NCI-H1105 (cell line): ENCODE data around the gene TERT.
"Not testable (repeated sequence)": the region's sequence is repeated elsewhere in the genome, so short reads cannot be mapped to it uniquely, and the experiment has no call there.

Experiments
- DNase-seq: peaks from one replicate; lab custom pipeline; 2025; lab: John Stamatoyannopoulos, UW

Gene TERT

DNA sequence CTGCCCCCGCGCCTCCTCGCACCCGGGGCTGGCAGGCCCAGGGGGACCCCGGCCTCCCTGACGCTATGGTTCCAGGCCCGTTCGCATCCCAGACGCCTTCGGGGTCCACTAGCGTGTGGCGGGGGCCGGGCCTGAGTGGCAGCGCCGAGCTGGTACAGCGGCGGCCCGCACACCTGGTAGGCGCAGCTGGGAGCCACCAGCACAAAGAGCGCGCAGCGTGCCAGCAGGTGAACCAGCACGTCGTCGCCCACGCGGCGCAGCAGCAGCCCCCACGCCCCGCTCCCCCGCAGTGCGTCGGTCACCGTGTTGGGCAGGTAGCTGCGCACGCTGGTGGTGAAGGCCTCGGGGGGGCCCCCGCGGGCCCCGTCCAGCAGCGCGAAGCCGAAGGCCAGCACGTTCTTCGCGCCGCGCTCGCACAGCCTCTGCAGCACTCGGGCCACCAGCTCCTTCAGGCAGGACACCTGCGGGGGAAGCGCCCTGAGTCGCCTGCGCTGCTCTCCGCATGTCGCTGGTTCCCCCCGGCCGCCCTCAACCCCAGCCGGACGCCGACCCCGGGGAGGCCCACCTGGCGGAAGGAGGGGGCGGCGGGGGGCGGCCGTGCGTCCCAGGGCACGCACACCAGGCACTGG is 548 bp downstream of the TERT start:
- DNase-seq, result no peak

DNA sequence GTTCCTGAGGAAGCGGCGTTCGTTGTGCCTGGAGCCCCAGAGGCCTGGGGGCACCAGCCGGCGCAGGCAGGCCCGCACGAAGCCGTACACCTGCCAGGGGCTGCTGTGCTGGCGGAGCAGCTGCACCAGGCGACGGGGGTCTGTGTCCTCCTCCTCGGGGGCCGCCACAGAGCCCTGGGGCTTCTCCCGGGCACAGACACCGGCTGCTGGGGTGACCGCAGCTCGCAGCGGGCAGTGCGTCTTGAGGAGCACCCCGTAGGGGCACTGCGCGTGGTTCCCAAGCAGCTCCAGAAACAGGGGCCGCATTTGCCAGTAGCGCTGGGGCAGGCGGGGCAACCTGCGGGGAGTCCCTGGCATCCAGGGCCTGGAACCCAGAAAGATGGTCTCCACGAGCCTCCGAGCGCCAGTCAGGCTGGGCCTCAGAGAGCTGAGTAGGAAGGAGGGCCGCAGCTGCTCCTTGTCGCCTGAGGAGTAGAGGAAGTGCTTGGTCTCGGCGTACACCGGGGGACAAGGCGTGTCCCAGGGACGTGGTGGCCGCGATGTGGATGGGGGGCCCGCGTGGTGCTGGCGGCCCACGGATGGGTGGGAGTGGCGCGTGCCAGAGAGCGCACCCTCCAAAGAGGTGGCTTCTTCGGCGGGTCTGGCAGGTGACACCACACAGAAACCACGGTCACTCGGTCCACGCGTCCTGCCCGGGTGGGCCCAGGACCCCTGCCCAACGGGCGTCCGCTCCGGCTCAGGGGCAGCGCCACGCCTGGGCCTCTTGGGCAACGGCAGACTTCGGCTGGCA is 1.3 kb downstream of the TERT start:
- DNase-seq, result no peak

DNA sequence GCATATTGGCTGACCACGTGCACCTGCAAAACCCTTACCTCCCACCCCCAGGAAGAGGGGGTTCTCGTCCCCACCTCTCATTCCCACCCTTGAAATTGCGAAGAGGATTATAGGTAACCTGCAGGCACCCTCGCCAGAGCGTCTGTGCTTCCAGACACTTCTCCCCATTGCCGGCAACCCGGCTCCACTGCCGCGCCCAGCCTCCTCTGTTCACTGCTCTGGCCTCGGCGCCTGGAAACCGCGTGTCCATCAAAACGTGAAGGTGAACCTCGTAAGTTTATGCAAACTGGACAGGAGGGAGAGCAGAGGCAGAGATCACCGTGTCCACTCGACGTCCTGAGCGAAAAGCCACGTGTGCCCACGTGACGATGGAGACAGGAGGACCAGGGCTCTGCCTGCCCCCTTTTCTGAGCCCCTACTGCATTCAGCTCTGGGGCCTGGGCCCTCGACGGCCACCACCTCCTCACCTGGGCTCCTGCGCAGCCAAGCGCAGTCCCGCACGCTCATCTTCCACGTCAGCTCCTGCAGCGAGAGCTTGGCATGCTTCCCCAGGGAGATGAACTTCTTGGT is 1.9 kb downstream of the TERT start:
- DNase-seq, result no peak

DNA sequence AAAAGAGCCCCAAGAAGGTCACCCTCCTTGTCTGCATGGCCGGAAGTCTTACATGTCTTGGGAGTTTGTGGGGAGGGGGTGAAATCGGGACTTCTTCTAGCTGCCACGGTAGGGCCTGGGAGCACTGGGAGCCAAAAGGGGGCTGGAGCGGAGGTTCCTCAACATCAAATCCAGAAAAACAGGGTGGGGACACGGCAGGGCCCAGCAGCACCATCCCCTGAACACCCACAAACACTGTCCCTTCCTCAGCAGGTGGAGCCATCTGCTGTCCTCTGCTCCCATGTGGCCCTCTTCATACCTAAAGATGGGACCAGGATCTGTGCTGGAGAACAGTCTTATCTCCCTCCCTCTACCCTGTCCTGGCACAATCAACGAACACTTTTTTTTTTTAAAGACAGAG is 2.7 kb downstream of the TERT start:
- no peak for DNase-seq

DNA sequence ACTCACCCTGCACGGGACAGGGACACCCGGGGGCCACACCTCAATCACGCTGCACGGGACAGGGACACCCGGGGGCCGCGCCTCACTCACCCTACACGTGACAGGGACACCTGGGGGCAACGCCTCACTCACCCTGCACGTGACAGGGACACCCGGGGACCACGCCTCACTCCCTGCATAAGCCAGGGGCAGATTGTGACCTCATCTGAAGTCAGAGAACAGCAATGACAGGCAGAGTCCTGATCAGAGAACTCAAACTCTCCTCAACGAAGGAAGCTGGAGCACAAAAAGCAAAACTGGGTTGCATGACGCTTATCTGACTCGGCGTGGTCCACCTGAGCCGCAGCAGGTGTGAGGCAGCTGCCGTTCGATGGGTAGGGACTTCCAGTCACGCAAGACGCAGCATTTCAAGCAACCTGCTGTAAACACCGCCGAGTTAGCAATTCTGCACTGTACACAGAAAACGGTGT is 3.2 kb downstream of the TERT start:
- no peak for DNase-seq

DNA sequence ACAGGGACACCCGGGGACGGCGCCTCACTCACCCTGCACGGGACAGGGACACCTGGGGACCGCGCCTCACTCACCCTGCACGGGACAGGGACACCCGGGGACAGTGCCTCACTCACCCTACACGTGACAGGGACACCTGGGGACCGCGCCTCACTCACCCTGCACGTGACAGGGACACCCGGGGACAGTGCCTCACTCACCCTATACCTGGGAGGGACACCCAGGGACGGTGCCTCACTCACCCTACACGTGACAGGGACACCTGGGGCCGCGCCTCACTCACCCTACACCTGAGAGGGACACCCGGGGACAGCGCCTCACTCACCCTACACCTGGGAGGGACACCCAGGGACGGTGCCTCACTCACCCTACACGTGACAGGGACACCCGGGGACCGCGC is 3.9 kb downstream of the TERT start:
- DNase-seq, result not testable (repeated sequence)

DNA sequence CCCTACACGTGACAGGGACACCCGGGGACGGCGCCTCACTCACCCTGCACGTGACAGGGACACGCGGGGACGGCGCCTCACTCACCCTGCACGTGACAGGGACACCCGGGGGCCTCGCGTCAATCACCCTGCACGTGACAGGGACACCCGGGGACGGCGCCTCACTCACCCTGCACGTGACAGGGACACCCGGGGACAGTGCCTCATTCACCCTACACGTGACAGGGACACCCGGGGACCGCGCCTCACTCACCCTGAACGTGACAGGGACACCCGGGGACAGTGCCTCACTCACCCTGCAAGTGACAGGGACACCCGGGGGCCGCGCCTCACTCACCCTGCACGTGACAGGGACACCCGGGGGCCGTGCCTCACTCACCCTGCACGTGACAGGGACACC is 5.3 kb downstream of the TERT start:
- DNase-seq, result not testable (repeated sequence)

DNA sequence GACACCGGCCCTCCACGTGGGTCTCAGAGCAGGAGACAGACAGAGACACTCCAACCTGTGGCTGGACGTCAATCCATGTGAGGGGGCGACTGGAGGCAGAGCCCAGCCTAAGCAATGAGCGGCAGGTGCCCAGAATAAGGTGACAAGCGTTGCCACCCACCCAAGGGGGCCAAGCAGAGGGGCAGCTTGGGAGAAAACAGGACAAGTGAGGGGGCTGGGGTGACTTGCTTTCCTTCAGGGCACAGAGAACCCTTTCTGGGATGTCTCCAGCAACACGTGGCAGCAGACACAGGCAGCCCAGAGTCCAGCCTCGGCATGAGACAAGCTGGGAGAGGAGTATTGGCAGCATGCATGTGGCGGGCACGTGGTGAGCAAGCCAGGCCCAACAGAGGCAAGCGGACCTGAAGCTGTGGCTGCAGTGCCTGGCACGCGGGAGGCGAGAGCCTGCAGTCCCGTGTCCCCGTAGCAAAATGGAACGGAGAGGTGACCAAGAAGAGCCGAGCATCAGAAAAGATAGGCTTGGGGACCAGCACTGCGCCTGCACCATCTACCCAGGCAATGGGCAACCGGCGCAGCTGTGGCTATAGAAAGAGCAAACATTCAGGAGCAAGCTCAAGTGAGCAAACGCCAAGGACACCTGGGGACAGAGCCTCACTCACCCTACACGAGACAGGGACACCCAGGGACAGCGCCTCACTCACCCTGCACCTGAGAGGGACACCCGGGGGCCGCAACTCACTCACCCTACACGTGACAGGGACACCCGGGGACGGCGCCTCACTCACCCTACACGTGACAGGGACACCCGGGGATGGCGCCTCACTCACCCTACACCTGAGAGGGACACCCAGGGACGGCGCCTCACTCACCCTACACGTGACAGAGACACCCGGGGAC is 6.2 kb downstream of the TERT start:
- no peak for DNase-seq

DNA sequence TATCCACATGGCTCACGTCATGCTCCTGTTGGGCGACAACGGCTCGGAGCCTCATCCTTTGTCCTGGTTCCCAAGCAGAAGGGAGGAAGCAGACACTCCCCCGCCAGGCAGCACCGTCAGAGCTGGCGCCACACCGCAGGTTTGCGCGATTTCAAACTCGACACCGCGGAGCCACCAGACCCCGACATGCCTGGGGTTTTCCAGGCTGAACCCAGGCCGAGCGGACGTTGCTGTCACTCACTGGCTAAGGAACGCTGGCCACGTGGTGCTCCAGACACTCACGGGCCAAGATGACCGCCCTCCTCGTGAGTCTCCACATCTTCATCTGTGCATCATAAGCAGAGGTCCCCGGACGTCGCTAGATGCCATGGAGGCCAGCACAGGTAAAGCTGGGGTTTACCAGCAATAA is 9.0 kb downstream of the TERT start:
- DNase-seq, result no peak

DNA sequence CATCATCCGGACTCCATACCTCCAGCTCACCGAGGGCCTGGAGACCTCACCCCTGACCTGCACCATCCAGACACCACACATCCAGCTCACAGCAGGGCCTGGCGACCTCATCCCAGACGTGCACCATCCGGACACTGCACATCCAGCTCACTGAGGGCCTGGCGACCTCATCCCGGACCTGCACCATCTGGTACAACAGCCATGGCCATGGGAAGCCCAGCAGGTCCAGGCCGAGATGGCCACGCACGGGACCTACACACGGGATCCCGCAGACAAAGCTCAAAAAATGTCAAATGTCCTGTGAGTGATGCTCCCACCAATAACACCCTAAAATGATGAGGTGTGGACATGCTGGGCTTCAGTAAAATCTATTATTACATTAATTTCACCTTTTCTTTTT is 9.7 kb downstream of the TERT start:
- no peak for DNase-seq

DNA sequence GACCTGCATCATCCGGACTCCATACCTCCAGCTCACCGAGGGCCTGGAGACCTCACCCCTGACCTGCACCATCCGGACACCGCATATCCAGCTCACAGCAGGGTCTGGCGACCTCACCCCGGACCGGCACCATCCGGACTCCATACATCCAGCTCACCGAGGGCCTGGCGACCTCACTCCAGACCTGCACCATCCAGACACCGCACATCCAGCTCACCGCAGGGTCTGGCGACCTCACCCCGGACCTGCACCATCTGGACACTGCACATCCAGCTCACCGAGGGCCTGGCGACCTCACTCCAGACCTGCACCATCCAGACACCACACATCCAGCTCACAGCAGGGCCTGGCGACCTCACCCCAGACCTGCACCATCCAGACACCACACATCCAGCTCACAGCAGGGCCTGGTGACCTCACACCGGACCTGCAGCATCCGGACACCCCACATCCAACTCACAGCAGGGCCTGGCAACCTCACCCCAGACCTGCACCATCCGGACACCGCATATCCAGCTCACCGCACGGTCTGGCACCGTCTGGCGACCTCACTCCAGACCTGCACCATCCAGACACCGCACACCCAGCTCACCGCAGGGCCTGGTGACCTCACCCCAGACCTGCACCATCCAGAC is 10.4 kb downstream of the TERT start:
- not testable (repeated sequence) for DNase-seq

DNA sequence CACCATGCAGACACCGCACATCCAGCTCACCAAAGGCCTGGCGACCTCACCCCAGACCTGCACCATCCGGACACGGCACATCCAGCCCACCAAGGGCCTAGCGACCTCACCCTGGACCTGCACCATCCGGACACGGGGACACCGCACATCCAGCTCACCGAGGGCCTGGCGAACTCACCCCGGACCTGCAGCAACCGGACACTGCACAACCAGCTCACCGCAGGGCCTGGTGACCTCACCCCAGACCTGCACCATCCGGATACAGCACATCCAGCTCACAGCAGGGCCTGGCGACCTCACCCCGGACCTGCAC is 11.2 kb downstream of the TERT start:
- not testable (repeated sequence) for DNase-seq

DNA sequence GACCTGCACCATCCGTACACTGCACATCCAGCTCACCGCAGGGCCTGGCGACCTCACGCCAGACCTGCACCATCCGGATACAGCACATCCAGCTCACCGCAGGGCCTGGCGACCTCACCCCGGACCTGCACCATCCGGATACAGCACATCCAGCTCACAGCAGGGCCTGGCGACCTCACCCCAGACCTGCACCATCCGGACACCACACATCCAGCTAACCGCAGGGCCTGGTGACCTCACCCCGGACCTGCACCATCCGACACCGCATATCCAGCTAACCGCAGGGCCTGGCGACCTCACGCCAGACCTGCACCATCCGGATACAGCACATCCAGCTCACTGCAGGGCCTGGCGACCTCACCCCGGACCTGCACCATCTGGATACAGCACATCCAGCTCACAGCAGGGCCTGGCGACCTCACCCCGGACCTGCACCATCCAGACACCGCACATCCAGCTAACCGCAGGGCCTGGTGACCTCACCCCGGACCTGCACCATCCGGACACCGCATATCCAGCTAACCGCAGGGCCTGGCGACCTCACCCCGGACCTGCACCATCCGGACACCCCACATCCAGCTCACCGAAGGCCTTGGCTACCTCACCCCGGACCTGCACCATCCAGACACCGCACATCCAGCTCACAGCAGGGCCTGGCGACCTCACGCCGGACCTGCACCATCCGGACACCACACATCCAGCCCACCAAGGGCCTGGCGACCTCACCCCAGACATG is 11.7 kb downstream of the TERT start:
- DNase-seq, result not testable (repeated sequence)

DNA sequence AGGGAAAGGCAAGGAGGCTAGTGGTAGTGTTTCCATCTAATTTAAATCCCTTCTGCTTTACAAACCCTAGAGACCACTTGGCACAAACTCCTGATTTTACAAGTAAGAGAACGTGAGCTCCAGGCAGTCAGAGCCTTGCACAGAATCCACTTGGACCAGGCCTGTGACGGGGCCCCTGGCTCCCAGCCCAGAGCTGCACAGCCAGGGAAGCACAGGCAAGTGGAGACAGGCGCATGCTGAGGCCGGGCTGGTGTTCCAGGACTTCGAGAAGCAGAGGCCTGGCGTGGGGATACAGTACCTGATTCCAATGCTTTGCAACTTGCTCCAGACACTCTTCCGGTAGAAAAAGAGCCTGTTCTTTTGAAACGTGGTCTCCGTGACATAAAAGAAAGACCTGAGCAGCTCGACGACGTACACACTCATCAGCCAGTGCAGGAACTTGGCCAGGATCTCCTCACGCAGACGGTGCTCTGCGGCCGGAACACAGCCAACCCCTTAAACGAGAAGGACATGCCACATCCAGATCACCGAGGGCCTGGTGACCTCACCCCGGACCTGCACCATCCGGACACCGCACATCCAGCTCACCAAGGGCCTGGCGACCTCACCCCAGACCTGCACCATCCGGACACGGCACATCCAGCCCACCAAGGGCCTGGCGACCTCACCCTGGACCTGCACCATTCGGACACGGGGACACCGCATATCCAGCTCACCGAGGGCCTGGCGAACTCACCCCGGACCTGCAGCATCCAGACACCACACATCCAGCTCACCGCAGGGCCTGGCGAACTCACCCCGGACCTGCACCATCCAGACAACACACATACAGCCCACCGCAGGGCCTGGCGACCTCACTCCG is 12.5 kb downstream of the TERT start:
- no peak for DNase-seq

DNA sequence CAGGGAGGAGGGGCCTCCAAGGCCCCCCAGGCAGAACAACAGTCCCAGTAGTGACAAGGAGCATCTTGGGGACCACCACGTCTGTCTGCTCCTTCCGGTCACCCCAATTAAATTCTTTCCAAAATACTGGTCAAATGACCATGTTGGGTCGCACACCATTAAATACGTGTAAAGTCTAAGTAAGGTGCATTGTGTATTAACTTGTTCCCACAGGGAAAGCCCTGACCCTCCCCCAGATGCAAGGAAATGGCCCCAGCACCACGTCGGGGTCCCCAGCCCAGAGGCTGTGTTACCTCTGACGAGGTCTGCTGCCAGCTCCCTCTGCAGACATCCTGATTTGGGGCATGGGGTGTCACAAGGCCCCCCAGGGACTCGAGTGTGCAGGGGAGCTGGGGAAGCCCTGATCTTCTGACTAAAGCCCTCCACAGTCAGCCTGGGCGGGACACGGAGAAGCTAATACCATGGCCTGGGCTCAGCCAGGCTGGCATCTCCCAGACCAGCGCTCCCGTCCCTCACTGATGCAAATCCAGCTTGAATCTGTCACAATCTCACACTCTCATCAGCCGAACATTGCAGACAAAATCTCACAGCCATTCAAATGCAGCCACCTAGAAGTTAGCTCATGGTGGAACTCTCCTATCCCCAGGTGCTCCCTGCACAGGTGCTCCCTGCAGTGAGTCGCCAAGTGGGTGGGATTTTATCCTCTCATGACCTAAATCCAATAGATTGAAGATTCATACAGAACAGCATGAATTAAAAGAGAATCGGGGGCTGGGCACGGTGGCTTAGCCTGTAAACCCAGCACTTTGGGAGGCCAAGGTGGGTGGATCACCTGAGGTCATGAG is 13.6 kb downstream of the TERT start:
- no peak for DNase-seq

DNA sequence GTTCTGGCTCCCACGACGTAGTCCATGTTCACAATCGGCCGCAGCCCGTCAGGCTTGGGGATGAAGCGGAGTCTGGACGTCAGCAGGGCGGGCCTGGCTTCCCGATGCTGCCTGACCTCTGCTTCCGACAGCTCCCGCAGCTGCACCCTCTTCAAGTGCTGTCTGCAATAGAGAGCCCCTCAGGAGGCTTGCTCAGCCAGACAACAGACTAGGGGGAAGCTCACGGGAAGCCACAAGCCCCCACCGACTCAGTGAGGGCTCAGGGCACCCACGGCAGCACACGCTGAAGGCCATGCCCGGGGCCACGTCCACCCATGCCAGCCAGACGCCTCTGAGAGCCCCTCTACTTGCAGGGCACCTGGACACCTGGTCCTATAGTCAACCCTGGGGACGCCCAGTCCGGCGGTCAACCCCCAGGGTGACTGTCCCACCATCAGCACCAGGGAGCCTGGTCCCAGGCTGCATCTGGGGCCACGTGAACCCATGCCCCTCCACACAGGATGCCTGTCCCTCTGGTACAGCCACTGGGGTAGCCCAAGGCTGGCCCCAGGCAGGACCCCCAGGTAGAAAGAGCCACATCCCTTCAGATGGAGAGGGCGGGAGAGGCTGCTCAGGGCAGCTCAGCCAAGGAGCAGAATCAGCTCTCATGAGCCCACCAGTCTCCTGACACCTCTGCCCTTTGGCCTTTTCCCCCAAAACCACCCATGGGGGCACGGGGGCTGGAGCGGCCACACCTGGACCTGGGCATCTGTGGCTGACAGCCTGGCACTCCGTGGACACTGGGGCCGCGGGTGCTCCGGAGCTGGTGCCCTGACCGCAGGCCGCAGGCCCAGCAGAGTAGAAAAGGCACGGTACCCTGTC is 14.5 kb downstream of the TERT start:
- no peak for DNase-seq

DNA sequence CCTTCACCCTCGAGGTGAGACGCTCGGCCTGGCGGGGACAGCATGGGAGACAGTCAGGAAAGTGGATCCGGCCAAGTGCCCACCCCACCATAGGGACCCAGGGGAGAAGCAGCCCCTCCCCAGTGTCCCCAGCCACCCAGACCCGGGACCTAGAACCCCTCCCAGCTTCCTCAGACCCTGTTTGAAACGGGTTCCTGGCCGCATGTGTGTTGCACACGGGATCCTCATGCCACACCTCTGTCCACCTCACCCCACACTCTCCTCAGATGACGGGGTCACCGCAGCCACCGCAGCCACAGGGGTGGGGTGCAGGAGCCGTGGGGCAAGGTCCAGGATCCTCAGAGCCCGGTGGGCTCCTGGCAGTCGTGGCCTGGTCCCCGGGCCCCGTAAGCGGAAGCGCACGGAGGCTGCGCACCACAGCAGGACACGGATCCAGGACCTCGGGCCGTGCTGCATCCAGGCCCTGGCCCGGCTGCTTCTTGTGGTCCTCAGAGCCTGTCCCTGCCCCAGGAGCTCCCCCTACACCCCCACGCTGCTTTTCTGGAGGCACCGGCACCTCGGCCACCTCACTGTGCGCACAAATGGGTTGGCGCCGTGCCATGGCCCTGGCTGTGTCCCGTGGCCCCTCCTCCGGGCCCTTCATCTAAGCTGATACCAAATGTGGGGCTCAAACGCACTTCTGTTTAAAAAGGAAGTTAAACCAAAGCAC is 15.3 kb downstream of the TERT start:
- no peak for DNase-seq
